Muscle of arm (tissue), 12 donors: ENCODE data around the gene CDH22. TPM values are rescaled to one million over a fixed set of nuclear protein-coding genes. Genes with fewer than 3 reads are reported as not detected.

Experiments used
- DNase-seq: peaks from one replicate; pipeline ENCODE4 v3.0.0-alpha.2; 2013
- polyA plus RNA-seq, 12 donors: library from polyadenylated mRNA; unstranded; fragments of 120-200 nt; gene quantifications; one replicate each; pipeline ENCODE4 v1.2.1, GENCODE V29; 2013; ENCODE audit not compliant: insufficient read length in 12 of 12

CDH22 gene
- polyA plus RNA-seq, 12 donors: 0.09 to 0.59 (median 0.24) TPM; not detected in 2

GRCh38 chr20:46343348-46343974 lies 35.2 kb upstream of the CDH22 start:
- no peak for DNase-seq

GRCh38 chr20:46342451-46343347 lies 34.4 kb upstream of the CDH22 start:
- DNase-seq: no peak

- no peak for DNase-seq
Observed at GRCh38 chr20:46342010-46342378, 33.7 kb upstream of the CDH22 start.

- no peak for DNase-seq
Observed at GRCh38 chr20:46341074-46342009, 33.0 kb upstream of the CDH22 start.

GRCh38 chr20:46339037-46339436 lies 30.7 kb upstream of the CDH22 start:
- DNase-seq: no peak

- no peak for DNase-seq
Observed at GRCh38 chr20:46336735-46337134, 28.4 kb upstream of the CDH22 start.

- no peak for DNase-seq
Observed at GRCh38 chr20:46334303-46334904, 26.1 kb upstream of the CDH22 start.

- DNase-seq: no peak
Observed at GRCh38 chr20:46333161-46333991, 25.1 kb upstream of the CDH22 start.

- no peak for DNase-seq
Observed at GRCh38 chr20:46332373-46333160, 24.3 kb upstream of the CDH22 start.

- DNase-seq: no peak
Observed at GRCh38 chr20:46331611-46332361, 23.5 kb upstream of the CDH22 start.

- no peak for DNase-seq
Observed at GRCh38 chr20:46330831-46331371, 22.6 kb upstream of the CDH22 start.

- no peak for DNase-seq
Observed at GRCh38 chr20:46330072-46330763, 21.9 kb upstream of the CDH22 start.

- no peak for DNase-seq
Observed at GRCh38 chr20:46328200-46328882, 20.0 kb upstream of the CDH22 start.

GRCh38 chr20:46327557-46327956 lies 19.3 kb upstream of the CDH22 start:
- no peak for DNase-seq

GRCh38 chr20:46325789-46326188 lies 17.5 kb upstream of the CDH22 start:
- no peak for DNase-seq

- DNase-seq: no peak
Observed at GRCh38 chr20:46324960-46325703, 16.8 kb upstream of the CDH22 start.

GRCh38 chr20:46324379-46324778 lies 16.1 kb upstream of the CDH22 start:
- DNase-seq: no peak
